Posterior vena cava (tissue), 2 donors: Measurements from ENCODE around the gene PRR22. TPM values are rescaled to one million over a fixed set of nuclear protein-coding genes. Genes with fewer than 3 reads are reported as not detected.

Experiments used
- DNase-seq: peaks from one replicate; pipeline ENCODE4 v3.0.0-alpha.2; 2020; ENCODE audit warnings: low spot score
- intact Hi-C, 2 donors: fragments of 100-400 bp; cut with DNase I; formaldehyde crosslinking; loops; one replicate each; pipeline versions ENCODE4 v1.14.1 to v1.14.2; 2022 to 2023
- long read RNA-seq, 2 donors: library from polyadenylated mRNA; unstranded; transcript quantifications; one replicate each; pipeline ENCODE4 v2.0.0, GENCODE V29; 2020 to 2021
- total RNA-seq, 2 donors: library from RNA; stranded (reverse); fragmentation: NEBNext Ultra II Directional; extraction: Animal tissue kit (Norgen Biotek cat#: 25700); gene quantifications; one replicate each; pipeline ENCODE4 v1.2.1, GENCODE V29; 2021
- donor health status: DM: yes; HTN: yes; CAD: no.
- donor health status: DM: yes; HTN: yes; CAD: no.

The PRR22 gene
- 1 to 10 TPM in 1 of 2 donors, under 1 TPM in 1; 1.00 to 2.2 TPM for total RNA-seq
- long read RNA-seq, donor 1 = 0 reads
- long read RNA-seq, donor 2 = 0 reads

- DNase-seq = no peak
- intact Hi-C loops = no loop called here
These were observed at the start of gene PRR22 for GRCh38 chr19:5784581-5785147. Gene PRR22 (minus strand): TSS chr19:5784746. CDS start chr19:5784660, 86 bp downstream.

- intact Hi-C loops = no loop called here
- no peak for DNase-seq
These were observed 48.1 kb upstream of the PRR22 start for GRCh38 chr19:5832527-5833216.

- intact Hi-C loops = no loop called here
- DNase-seq = no peak
These were observed 47.5 kb upstream of the PRR22 start for GRCh38 chr19:5832061-5832460.

GRCh38 chr19:5831159-5831558 is 46.6 kb upstream of the PRR22 start:
- no peak for DNase-seq
- intact Hi-C loops = no loop called here

GRCh38 chr19:5829567-5830310 is 45.2 kb upstream of the PRR22 start:
- DNase-seq = no peak
- intact Hi-C loops = no loop called here

- intact Hi-C loops = no loop called here
- no peak for DNase-seq
These were observed 44.4 kb upstream of the PRR22 start for GRCh38 chr19:5828661-5829566.

GRCh38 chr19:5827891-5828660 is 43.5 kb upstream of the PRR22 start:
- intact Hi-C loops = no loop called here
- DNase-seq = peak; percentile 97

- intact Hi-C loops = no loop called here
- DNase-seq = no peak
These were observed 42.9 kb upstream of the PRR22 start for GRCh38 chr19:5827342-5827890.

- no peak for DNase-seq
- intact Hi-C loops = no loop called here
These were observed 42.2 kb upstream of the PRR22 start for GRCh38 chr19:5826531-5827341.

GRCh38 chr19:5825178-5825577 is 40.6 kb upstream of the PRR22 start:
- intact Hi-C loops = no loop called here
- DNase-seq = no peak

- no peak for DNase-seq
- intact Hi-C loops = no loop called here
These were observed 40.2 kb upstream of the PRR22 start for GRCh38 chr19:5824751-5825150.

GRCh38 chr19:5823579-5824281 is 39.2 kb upstream of the PRR22 start:
- intact Hi-C loops = no loop called here
- no peak for DNase-seq

GRCh38 chr19:5822181-5822844 is 37.8 kb upstream of the PRR22 start:
- intact Hi-C loops = no loop called here
- no peak for DNase-seq

GRCh38 chr19:5821521-5822180 is 37.1 kb upstream of the PRR22 start:
- DNase-seq = no peak

GRCh38 chr19:5820785-5821184 is 36.2 kb upstream of the PRR22 start:
- intact Hi-C loops = no loop called here
- no peak for DNase-seq

More at GRCh38 chr19:5821521-5822180, 37.1 kb upstream of the PRR22 start:
- intact Hi-C loops = no loop called here

GRCh38 chr19:5818594-5818993 is 34.0 kb upstream of the PRR22 start:
- DNase-seq = no peak
- intact Hi-C loops = no loop called here
